K562 (cell line): ENCODE results near the gene ABCC1. TPM values are rescaled to one million over a fixed set of nuclear protein-coding genes. Genes with fewer than 3 reads are reported as not detected.

Experiments used
- ATAC-seq: fragments of 200-7000 bp; cut with Tn5 transposase; 3 replicates; pipeline ENCODE4 v1.9.1; 2020; ENCODE audit warnings: moderate library complexity
- BruUV-seq: library from RNA; stranded (reverse); fragments of 400-500 nt; replicated peaks from 2 replicates; lab custom pipeline; 2021; lab: Mats Ljungman, UMichigan
- CTCF ChIA-PET: fragments of 300-600 bp; formaldehyde crosslinking; extraction: SDS; loops from one replicate; lab custom pipeline; 2021; ENCODE audit warnings: low intra/inter-chr PET ratio; lab: Yijun Ruan, JAX
- POLR2A ChIA-PET: fragments of 300-600, 350-650 bp; sonication (Branson Sonifier 250); formaldehyde crosslinking; extraction: SDS; loops from one replicate; lab custom pipeline; 2021; ENCODE audit warnings: antibody characterized with exemption, inconsistent platforms; lab: Yijun Ruan, JAX
- DNase-seq, 4 experiments: peaks; one replicate each; pipeline versions ENCODE4 v3.0.0 to v3.0.0-alpha.2; 2011 to 2018; ENCODE audit warnings: low spot score in 3 of 4, mixed read lengths in 3 of 4; ENCODE audit errors: extremely low read depth in 1 of 4
- FAIRE-seq: peaks from 2 replicates; lab custom pipeline; 2011; peaks lifted over from hg19 to GRCh38; lab: Jason Lieb, UNC
- H2AFZ ChIP-seq: 2 replicates; pipeline ENCODE4 v1.6.0; 2011; ENCODE audit warnings: low read depth, low read length, control low read depth, inconsistent platforms
- H3K27ac ChIP-seq: fragments of 200-600 bp; 3 replicates; pipeline ENCODE4 v1.8.0; 2011; ENCODE audit warnings: low read depth, mild to moderate bottlenecking, control low read depth, inconsistent platforms, low read length, moderate library complexity, mixed read lengths; ENCODE audit errors: extremely low read depth
- H3K27me3 ChIP-seq, 2 experiments: fragments of 300-600 bp in 1 of 2; 2 replicates in 1 of 2; 3 replicates in 1 of 2; pipeline versions ENCODE4 v1.6.0 to v1.8.0; 2011; ENCODE audit warnings: inconsistent platforms in 2 of 2, low read length in 2 of 2, mild to moderate bottlenecking in 1 of 2, mixed read lengths in 1 of 2, moderate library complexity in 1 of 2; ENCODE audit not compliant: control insufficient read depth in 2 of 2, insufficient read depth in 2 of 2
- H3K36me3 ChIP-seq: fragments of 300-600 bp; 3 replicates; pipeline ENCODE4 v1.8.0; 2011; ENCODE audit warnings: mild to moderate bottlenecking, low read length, inconsistent platforms; ENCODE audit not compliant: control insufficient read depth, insufficient read depth
- H3K4me1 ChIP-seq, 2 experiments: fragments of 200-600 bp in 1 of 2; replicated peaks in 1 of 2; 2 replicates in 1 of 2; 3 replicates in 1 of 2; pipeline versions ENCODE4 v1.5.1 to v1.8.0; 2011; ENCODE audit warnings: inconsistent platforms in 2 of 2, low read length in 2 of 2, mild to moderate bottlenecking in 1 of 2, mixed read lengths in 1 of 2, moderate library complexity in 1 of 2; ENCODE audit not compliant: control insufficient read depth in 2 of 2, insufficient read depth in 2 of 2
- H3K4me2 ChIP-seq: 2 replicates; pipeline ENCODE4 v1.6.1; 2011; ENCODE audit warnings: low read length, control low read depth, inconsistent platforms, mixed read lengths; ENCODE audit not compliant: insufficient read depth
- H3K4me3 ChIP-seq: fragments of 200-600 bp; sonication (generic), shearing (Covaris generic); 2 replicates; pipeline ENCODE4 v1.5.1; 2016; ENCODE audit warnings: control low read depth, inconsistent platforms
- H3K79me2 ChIP-seq: fragments of 200-600 bp; 3 replicates; pipeline ENCODE4 v1.8.0; 2011; ENCODE audit warnings: low read length, inconsistent platforms; ENCODE audit not compliant: control insufficient read depth, insufficient read depth
- H3K9ac ChIP-seq, 2 experiments: 2 replicates each; pipeline versions ENCODE4 v1.6.0 to v1.6.1; 2011; ENCODE audit warnings: low read depth in 2 of 2, low read length in 2 of 2, control low read depth in 1 of 2, inconsistent platforms in 1 of 2, mild to moderate bottlenecking in 1 of 2, mixed read lengths in 1 of 2; ENCODE audit not compliant: insufficient read depth in 1 of 2
- H3K9me1 ChIP-seq: one replicate; pipeline ENCODE4 v1.6.0; 2011; ENCODE audit warnings: inconsistent platforms, mild to moderate bottlenecking, low read length, moderate library complexity; ENCODE audit not compliant: control insufficient read depth, insufficient read depth
- H3K9me3 ChIP-seq: replicated peaks from 2 replicates; pipeline ENCODE4 v1.5.1; 2011; ENCODE audit warnings: low read depth, low read length, inconsistent platforms; ENCODE audit not compliant: control insufficient read depth, insufficient read depth
- H4K20me1 ChIP-seq: replicated peaks from 2 replicates; pipeline ENCODE4 v1.6.1; 2011; ENCODE audit warnings: low read length, inconsistent platforms, mixed read lengths; ENCODE audit not compliant: control insufficient read depth, insufficient read depth
- PCBP1 ChIP-seq: fragments of 200-400 bp; formaldehyde crosslinking; IDR thresholded peaks from 2 replicates; pipeline ENCODE4 v1.6.1; 2018; ENCODE audit warnings: mild to moderate bottlenecking, low read depth, low read length; ENCODE audit not compliant: poor library complexity, severe bottlenecking
- TFE3 ChIP-seq: fragments of 450-650 bp; formaldehyde crosslinking; IDR thresholded peaks from 2 replicates; pipeline ENCODE4 v1.4.0; 2020; ENCODE audit warnings: mild to moderate bottlenecking, mixed read lengths
- ZKSCAN8 ChIP-seq: fragments of 200-800 bp; sonication (Bioruptor generic); IDR thresholded peaks from 2 replicates; pipeline ENCODE4 v1.6.1; 2016; ENCODE audit warnings: missing genetic modification characterization, missing compliant biosample characterization
- ZNF121 ChIP-seq: sonication (generic); formaldehyde crosslinking; conservative IDR thresholded peaks from 2 replicates; pipeline ENCODE4 v1.8.0; 2022; ENCODE audit warnings: missing genetic modification reagents
- WGBS: fragments of 100-300 bp; shearing (Covaris generic); methylation state at CpG from one replicate; pipeline ENCODE4 v1.1.6; 2016; ENCODE audit warnings: low coverage, mixed read lengths; ENCODE audit not compliant: insufficient coverage; ENCODE audit errors: missing lambda C conversion rate; 5-methylcytosine and 5-hydroxymethylcytosine counted together
- in situ Hi-C: fragments of 300-500 bp; cut with MboI; formaldehyde crosslinking; loops from 4 replicates; pipeline ENCODE4 v1.15.0; 2018; ENCODE audit warnings: inconsistent platforms, mixed read lengths
- intact Hi-C: fragments of 100-400 bp; cut with micrococcal nuclease; formaldehyde crosslinking; loops from 2 replicates; pipeline ENCODE4 v1.14.2; 2022
- polyA plus RNA-seq, 8 experiments: library from polyadenylated mRNA; depleted of rRNA in 4 of 8; stranded (reverse) in 5 of 8; unstranded in 3 of 8; fragments of >200 nt; fragmentation: Nextera tagmentation in 2 of 8; fragmentation: Illumina TruSeq in 1 of 8; extraction: Ambion mirVana in 2 of 8; extraction: Trizol in 1 of 8; gene quantifications; 2 replicates each; pipeline versions ENCODE4 v1.2.1 to v1.2.3, GENCODE V29; 2011 to 2014; ENCODE audit warnings: inconsistent platforms in 1 of 8, missing spikeins in 1 of 8
- total RNA-seq, 7 experiments: library from RNA; depleted of rRNA in 6 of 7; stranded (reverse); fragments of >200 nt in 6 of 7; fragmentation: Illumina TruSeq in 2 of 7; extraction: Trizol in 2 of 7; gene quantifications; 2 replicates each; pipeline versions ENCODE4 v1.2.1 to v1.2.3, GENCODE V29; 2011 to 2021; ENCODE audit warnings: low replicate concordance in 1 of 7
- TF ChIP-seq, protein P1 (sequence below): fragments of 450-650 bp; IDR thresholded peaks from 2 replicates; pipeline ENCODE4 v1.6.1; 2018; ENCODE audit not compliant: partially characterized antibody

ABCC1 gene
- total and polyA plus RNA-seq, 9 of the 15 experiments (the other 6 are each of a cell fraction or from before 2014, with no cell fraction given): 3.9 to 41.6 (median 10.0) TPM

- no peak for TF ChIP-seq ZKSCAN8
- TF ChIP-seq, protein P1, sequence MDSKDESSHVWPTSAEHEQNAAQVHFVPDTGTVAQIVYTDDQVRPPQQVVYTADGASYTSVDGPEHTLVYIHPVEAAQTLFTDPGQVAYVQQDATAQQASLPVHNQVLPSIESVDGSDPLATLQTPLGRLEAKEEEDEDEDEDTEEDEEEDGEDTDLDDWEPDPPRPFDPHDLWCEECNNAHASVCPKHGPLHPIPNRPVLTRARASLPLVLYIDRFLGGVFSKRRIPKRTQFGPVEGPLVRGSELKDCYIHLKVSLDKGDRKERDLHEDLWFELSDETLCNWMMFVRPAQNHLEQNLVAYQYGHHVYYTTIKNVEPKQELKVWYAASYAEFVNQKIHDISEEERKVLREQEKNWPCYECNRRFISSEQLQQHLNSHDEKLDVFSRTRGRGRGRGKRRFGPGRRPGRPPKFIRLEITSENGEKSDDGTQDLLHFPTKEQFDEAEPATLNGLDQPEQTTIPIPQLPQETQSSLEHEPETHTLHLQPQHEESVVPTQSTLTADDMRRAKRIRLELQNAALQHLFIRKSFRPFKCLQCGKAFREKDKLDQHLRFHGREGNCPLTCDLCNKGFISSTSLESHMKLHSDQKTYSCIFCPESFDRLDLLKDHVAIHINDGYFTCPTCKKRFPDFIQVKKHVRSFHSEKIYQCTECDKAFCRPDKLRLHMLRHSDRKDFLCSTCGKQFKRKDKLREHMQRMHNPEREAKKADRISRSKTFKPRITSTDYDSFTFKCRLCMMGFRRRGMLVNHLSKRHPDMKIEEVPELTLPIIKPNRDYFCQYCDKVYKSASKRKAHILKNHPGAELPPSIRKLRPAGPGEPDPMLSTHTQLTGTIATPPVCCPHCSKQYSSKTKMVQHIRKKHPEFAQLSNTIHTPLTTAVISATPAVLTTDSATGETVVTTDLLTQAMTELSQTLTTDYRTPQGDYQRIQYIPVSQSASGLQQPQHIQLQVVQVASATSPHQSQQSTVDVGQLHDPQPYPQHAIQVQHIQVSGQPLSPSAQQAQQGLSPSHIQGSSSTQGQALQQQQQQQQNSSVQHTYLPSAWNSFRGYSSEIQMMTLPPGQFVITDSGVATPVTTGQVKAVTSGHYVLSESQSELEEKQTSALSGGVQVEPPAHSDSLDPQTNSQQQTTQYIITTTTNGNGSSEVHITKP: no peak
- peak; percentile 77 for TF ChIP-seq ZNF121 (CRISPR knock-in tag)
These were observed 49.1 kb upstream of the ABCC1 start (continued) for GRCh38 chr16:15900357-15900756.

DNA sequence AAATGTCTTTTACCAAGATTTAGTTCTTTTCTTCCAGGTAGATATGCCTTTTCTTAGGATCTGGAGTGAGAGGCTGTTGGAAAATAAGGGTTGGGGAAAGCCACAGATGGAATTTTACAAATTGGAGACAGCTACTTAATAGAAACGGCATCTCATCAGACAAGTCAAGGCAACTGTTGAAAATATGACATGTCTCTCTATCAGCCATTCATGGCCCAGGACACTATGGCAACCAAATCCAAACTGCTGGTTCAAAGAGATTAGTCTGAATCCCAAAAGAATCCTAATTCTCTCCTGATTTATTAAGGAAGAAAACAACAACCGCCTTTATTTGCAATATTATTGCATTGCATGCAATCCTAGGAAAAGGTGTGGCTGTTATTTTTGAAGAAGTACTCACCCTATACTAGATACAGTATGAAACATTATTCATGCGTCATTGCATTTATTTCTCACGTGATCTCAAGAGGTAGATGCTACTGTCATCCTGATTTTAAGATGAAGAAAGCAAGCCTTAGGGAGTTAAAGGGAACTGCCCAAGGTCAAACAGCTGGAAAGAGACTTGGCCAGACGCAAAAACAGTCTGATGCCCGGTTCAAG lies 48.4 kb upstream of the ABCC1 start:
- Histone ChIP-seq H3K79me2 (no peaks in the 10 kb centered on the region), H3K36me3 (no peaks in the 10 kb centered on the region), H3K27ac (no peak overlapping the region), H3K9me3 (no peaks in the 10 kb centered on the region), H3K9ac (no peak overlapping the region), H2AFZ (no peak overlapping the region), H3K27me3 (no peaks in the 10 kb centered on the region), H4K20me1 (no peaks in the 10 kb centered on the region), H3K4me2 (no peak overlapping the region), H3K4me3 (no peak overlapping the region), H3K4me1 (peaks cover 16 to 26% of the 10 kb centered on the region in 2 experiments), H3K9me1 (no peaks in the 10 kb centered on the region)
- TF ChIP-seq PCBP1: no peak
- 0 out of 2 replicates have a peak, but pooled peaks have one; percentile 5 for TF ChIP-seq TFE3
- ATAC-seq (no peak), FAIRE-seq (no peak), DNase-seq (no peak)
- ChIA-PET POLR2A (interaction anchor here (4.4 kb wide), 1 partner anchor 13 kb away, joined by 16 read pairs; the partner anchor contains the start of gene CEP20), CTCF (no interaction called here)
- in situ Hi-C loops: no loop called here
- BruUV-seq: no TSS peak
- intact Hi-C loops: no loop called here
- 42% methylated on average over 6 of the region's 6 CpGs for whole genome bisulfite sequencing
